DMS114 treated with DMSO at 0.1 percent for 48 hours (cell line): ENCODE data around the gene JARID2.
"Not testable (repeated sequence)": the region's sequence is repeated elsewhere in the genome, so short reads cannot be mapped to it uniquely, and the experiment has no call there.

Source experiments
- DNase-seq: peaks from one replicate; lab custom pipeline; 2025; ENCODE audit not compliant: unreplicated experiment; lab: John Stamatoyannopoulos, UW

The JARID2 gene

GRCh38 chr6:15287670-15288375, 42.0 kb downstream of the JARID2 start:
- no peak for DNase-seq

DNA sequence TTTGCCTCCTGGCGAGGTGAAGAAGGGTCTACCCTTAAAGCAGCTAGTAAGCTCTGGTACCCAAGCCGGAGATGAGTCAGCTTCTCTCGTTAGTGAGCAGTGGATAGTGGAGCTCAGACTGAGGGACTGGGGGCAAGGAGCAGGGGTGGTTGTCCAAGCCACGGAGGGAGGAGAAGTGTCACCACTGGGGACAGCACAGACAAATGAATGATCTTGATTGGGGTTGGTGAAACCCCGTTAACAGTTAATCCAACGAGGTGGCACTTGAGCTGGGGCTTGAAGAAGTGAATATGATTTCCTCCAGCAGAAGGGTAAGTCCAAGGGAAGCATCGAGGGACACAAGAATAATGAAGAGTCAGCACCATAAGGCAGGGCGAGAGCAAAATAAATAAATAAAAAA, 43.0 kb downstream of the JARID2 start:
- DNase-seq, result no peak

DNA sequence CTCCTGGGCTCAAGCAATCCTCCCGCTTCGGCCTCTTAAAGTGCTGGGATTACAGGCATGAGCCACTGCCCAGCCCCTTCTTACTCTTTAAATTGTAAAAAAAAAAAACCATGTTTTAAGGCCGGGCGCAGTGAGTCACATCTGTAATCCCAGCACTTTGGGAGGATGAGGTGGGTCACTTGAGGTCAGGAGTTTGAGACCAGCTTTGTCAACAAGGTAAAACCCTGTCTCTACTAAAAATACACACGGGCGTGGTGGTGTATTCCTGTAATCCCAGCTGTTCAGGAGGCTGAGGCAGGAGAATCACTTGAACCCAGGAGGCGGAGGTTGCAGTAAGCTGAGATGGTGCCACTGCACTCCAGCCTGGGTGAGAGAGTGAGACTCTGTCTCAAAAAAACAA, 43.6 kb downstream of the JARID2 start:
- not testable (repeated sequence) for DNase-seq

- DNase-seq, result no peak
These were observed 44.3 kb downstream of the JARID2 start for GRCh38 chr6:15290067-15290680.

GRCh38 chr6:15290962-15291704, 45.3 kb downstream of the JARID2 start:
- no peak for DNase-seq

- DNase-seq, result no peak
These were observed 46.9 kb downstream of the JARID2 start for GRCh38 chr6:15292721-15293302.

DNA sequence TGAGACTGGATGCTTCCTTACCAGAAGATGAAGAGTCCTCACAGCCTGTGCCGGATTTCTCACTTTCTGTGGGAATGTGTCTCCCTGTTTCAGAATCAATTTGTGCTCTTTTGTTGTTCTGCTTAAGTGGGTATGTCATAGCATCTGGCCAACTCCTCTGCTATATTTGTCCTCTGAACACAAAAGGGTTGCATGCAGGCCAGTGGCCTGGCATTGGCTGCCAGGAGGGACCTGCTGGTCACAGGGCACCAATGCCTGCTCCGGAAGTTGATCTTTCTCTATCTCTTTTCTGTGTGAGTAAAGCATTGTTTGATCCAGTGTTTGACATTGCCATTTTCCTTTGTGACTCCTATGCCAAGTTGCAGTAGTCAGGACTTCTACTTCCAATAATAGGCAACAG, 47.8 kb downstream of the JARID2 start:
- DNase-seq, result no peak

- no peak for DNase-seq
These were observed 48.6 kb downstream of the JARID2 start for GRCh38 chr6:15294504-15294903.

DNA sequence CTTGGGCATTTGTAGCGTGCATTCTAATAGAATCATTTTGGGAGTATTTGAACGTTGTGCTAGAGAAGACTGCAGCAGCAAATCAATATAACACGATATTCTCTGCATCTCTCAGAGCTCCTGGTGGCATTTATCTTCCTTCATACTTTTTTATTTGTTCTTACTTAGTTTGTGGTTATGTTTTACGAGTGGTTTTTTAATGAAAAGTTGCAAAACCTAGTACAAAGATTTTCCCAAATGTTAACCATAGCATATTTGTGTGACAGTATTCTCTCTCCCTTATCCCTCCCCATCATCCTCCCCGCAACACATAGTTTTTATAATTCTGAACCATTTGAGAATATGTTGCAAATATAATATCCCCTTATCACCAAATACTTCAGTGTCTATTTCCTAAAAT, 50.4 kb downstream of the JARID2 start:
- no peak for DNase-seq

- DNase-seq, result no peak
These were observed 50.9 kb downstream of the JARID2 start for GRCh38 chr6:15296735-15297134.

DNA sequence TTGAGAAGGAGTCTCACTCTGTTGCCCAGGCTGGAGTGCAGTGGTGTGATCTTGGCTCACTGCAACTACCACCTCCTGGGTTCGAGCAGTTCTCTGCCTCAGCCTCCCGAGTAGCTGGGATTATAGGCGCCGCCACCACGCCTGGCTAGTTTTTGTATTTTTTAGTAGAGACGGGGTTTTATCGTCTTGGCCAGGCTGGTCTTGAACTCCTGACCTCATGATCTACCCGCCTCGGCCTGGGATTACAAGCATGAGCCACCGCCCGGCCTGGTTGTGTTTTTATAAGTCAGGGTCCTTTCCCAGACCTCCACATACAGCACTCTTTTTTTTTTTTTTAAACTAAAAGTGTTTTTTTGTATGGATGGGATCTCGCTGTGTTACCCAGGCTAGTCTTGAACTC, 51.3 kb downstream of the JARID2 start:
- DNase-seq, result not testable (repeated sequence)

- no peak for DNase-seq
These were observed 52.2 kb downstream of the JARID2 start for GRCh38 chr6:15297895-15298590.

DNA sequence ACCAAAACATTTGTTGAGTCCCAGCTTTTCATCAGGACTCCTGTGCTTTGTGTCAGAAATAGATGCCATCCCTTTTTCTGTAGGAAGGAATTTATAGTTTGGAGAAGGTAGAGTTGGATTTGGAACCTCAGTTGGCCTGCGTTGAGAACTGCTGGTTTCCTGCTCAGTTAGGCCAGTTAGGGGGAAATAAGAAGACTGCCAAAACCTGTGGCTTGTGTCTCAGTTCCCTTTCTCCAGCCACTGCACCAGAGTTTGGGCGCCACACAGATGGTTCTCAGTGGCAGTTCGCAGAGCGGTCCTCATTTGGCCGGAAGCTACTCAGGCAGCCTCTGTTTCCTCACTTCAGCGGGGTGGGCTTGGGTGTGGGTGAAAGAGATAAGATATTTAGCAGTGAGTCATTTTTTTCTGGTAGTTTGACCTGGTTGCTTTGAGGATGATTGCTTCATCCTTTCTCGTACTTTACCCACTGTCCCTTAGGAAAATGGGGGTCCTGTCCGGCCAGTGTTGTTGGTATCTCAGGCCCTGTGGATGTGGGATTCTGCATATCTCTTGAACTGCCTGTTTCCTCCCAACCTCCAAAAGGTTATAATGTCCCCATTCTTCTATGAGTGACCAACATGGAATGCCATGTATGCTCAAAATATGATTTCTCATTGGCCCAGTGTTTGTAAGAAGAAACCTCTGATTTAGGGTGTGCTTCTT, 53.7 kb downstream of the JARID2 start:
- DNase-seq, result no peak

- no peak for DNase-seq
These were observed 55.5 kb downstream of the JARID2 start for GRCh38 chr6:15301179-15302006.

GRCh38 chr6:15303162-15303919, 57.5 kb downstream of the JARID2 start:
- no peak for DNase-seq

DNA sequence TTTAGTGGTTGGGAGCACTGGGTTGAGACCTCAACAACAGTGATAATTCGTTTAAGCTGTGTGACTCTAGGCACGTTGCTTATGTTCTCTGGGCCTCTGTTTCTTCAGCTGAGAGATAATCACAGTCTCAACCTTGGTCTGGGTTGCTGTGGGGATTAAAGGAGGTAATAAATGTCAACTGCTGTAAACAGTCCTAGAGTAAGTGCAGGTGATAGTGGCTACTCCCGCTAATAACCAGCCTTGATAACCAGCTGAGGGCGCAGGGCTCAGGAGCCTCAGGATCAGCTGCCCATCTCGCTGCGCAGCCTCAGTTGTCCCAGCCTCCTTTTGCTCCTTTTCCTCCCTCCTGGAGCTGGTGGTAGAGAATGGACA, 58.0 kb downstream of the JARID2 start:
- no peak for DNase-seq

DNA sequence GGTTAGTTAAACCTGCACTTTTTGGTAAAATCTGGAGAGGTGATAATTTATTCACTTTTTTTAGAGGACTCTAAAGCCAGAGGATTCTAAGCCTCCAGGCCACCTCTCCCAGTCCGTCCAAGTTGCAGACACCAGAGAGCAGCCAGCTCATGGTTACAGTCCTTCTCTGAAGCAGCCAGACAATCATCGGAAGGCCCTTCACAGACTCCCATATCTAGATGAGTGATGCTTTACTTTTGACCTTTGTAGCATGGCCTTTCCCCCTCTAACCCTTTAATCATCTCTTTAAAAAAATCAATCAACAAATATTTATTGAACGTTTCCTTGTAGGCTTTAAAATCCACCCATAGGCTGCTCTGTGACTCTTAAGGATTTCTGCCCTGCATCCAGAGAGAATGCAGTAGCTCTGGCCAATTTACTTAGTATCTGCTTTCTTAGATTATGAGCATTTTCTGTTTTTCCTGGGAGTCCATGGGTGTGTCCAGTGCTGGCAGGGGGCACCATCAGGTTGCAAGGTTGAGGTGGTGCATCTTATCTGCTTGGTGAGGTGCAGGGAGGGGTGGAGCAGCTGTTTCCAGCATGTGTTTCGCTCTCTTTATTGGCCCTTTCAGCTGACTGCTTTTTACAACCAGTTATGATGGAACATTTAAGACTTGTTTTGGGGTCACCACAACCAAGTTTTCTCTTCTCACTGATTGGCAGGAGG, 58.6 kb downstream of the JARID2 start:
- no peak for DNase-seq

- DNase-seq, result no peak
These were observed 59.6 kb downstream of the JARID2 start for GRCh38 chr6:15305496-15305895.
